ENCODE measurements around the gene PPIC. TPM values are rescaled to one million over a fixed set of nuclear protein-coding genes. Genes with fewer than 3 reads are reported as not detected.
A peak's percentile ranks its signal among the peaks of the same experiment; 100 is the strongest.

Gene PPIC
- total RNA-seq, 4 donors from 2014 or later: 14.2 to 47.4 (median 44.3) TPM

- H3K4me3 ChIP-seq: peak overlapping the region; percentile 78 to 93 (median 86)
- H3K9me3 ChIP-seq: no peaks in the 10 kb centered on the region
- no peaks in the 10 kb centered on the region for H3K36me3 ChIP-seq
- H3K27ac ChIP-seq (replicated peaks in 1 of 4): peak overlapping the region; percentile 87 to 95 (median 93)
- intact Hi-C loops (cut with DNase I): loop anchor here (5.0 kb wide), 2 partner anchors 190 to 325 kb away; partner anchors contain the start of gene SNX24
- 0% methylated on average over 10 of the region's 11 CpGs for whole genome bisulfite sequencing
- TF ChIP-seq CTCF (IDR thresholded peaks at IDR 0.05) (no peak), POLR2AphosphoS5 (IDR thresholded peaks at IDR 0.05) (no peak), EP300 (IDR thresholded peaks at IDR 0.05) (no peak), POLR2A (IDR thresholded peaks at IDR 0.05; ENCODE audit: low read depth) (no peak)
- no peak for DNase-seq (ENCODE audit: extremely low spot score)
- H3K4me1 ChIP-seq: peaks cover 20 to 31% (median 24%) of the 10 kb centered on the region in 4 donors
- H3K27me3 ChIP-seq: no peaks in the 10 kb centered on the region
Measured at GRCh38 chr5:123037104-123037418, 536 bp upstream of the PPIC start.

GRCh38 chr5:123035918-123036390, 571 bp downstream of the PPIC start:
- no peaks in the 10 kb centered on the region for H3K27me3 ChIP-seq
- 0% methylated on average over 7 of the region's 40 CpGs for WGBS
- H3K4me1 ChIP-seq: peaks cover 20 to 31% (median 25%) of the 10 kb centered on the region in 4 donors
- DNase-seq (ENCODE audit: extremely low spot score): no peak
- H3K4me3 ChIP-seq: peak overlapping the region; percentile 78 to 93 (median 86)
- H3K27ac ChIP-seq (replicated peaks in 1 of 4): peak overlapping the region; percentile 87 to 95 (median 93)
- intact Hi-C loops (cut with DNase I): loop anchor here (5.0 kb wide), 2 partner anchors 189 to 326 kb away; partner anchors contain the start of gene SNX24
- H3K36me3 ChIP-seq: no peaks in the 10 kb centered on the region
- no peak for TF ChIP-seq POLR2A (IDR thresholded peaks at IDR 0.05; ENCODE audit: low read depth)
- no peak for TF ChIP-seq CTCF (IDR thresholded peaks at IDR 0.05)
- TF ChIP-seq EP300 (IDR thresholded peaks at IDR 0.05): no peak
- TF ChIP-seq POLR2AphosphoS5 (IDR thresholded peaks at IDR 0.05): no peak
- no peaks in the 10 kb centered on the region for H3K9me3 ChIP-seq

GRCh38 chr5:123035360-123035917, 1.1 kb downstream of the PPIC start:
- WGBS: 5% methylated on average over 19 of the region's 27 CpGs
- intact Hi-C loops (cut with DNase I): loop anchor here (5.0 kb wide), 2 partner anchors 188 to 327 kb away; partner anchors contain the start of gene SNX24
- H3K27me3 ChIP-seq: no peaks in the 10 kb centered on the region

GRCh38 chr5:123033157-123033671, 3.3 kb downstream of the PPIC start:
- no peak overlapping the region for H3K27ac ChIP-seq (replicated peaks in 1 of 4)
- no peak overlapping the region for H3K4me3 ChIP-seq
- peaks cover 20 to 31% (median 25%) of the 10 kb centered on the region in 4 donors for H3K4me1 ChIP-seq
- TF ChIP-seq EP300 (IDR thresholded peaks at IDR 0.05): no peak
- no peak for TF ChIP-seq POLR2A (IDR thresholded peaks at IDR 0.05; ENCODE audit: low read depth)
- TF ChIP-seq CTCF (IDR thresholded peaks at IDR 0.05): no peak
- intact Hi-C loops (cut with DNase I): no loop called here
- DNase-seq (ENCODE audit: extremely low spot score): no peak
- H3K9me3 ChIP-seq: no peaks in the 10 kb centered on the region
- 87% methylated on average over 6 of the region's 6 CpGs for WGBS
- no peaks in the 10 kb centered on the region for H3K27me3 ChIP-seq
- peaks cover 0 to 8% (median 5%) of the 10 kb centered on the region in 4 donors for H3K36me3 ChIP-seq

More at GRCh38 chr5:123035360-123035917, 1.1 kb downstream of the PPIC start:
- no peak for DNase-seq (ENCODE audit: extremely low spot score)
- peaks cover 20 to 31% (median 25%) of the 10 kb centered on the region in 4 donors for H3K4me1 ChIP-seq
- H3K27ac ChIP-seq (replicated peaks in 1 of 4): peak overlapping the region; percentile 87 to 95 (median 93)
- H3K9me3 ChIP-seq: no peaks in the 10 kb centered on the region
- TF ChIP-seq EP300 (IDR thresholded peaks at IDR 0.05) (no peak), POLR2A (IDR thresholded peaks at IDR 0.05; ENCODE audit: low read depth) (no peak), CTCF (IDR thresholded peaks at IDR 0.05) (peak in 1 of 3 experiments; percentile 12), POLR2AphosphoS5 (IDR thresholded peaks at IDR 0.05) (no peak)
- peak overlapping the region; percentile 78 to 93 (median 86) for H3K4me3 ChIP-seq
- H3K36me3 ChIP-seq: no peaks in the 10 kb centered on the region

Measured in esophagus muscularis mucosa (tissue), 4 donors.